Jurkat, Clone E6-1 (cell line): Measurements from ENCODE around the gene WDHD1.
"Not testable (repeated sequence)": the region's sequence is repeated elsewhere in the genome, so short reads cannot be mapped to it uniquely, and the experiment has no call there.

Source experiments
- DNase-seq: peaks from one replicate; pipeline ENCODE4 v3.0.0-alpha.2; 2011; ENCODE audit warnings: low read depth, low spot score
- H3K4me3 ChIP-seq: 2 replicates; pipeline ENCODE4 v1.5.1; 2011; ENCODE audit warnings: mild to moderate bottlenecking, low read length, control low read depth, moderate library complexity

Gene WDHD1

DNA sequence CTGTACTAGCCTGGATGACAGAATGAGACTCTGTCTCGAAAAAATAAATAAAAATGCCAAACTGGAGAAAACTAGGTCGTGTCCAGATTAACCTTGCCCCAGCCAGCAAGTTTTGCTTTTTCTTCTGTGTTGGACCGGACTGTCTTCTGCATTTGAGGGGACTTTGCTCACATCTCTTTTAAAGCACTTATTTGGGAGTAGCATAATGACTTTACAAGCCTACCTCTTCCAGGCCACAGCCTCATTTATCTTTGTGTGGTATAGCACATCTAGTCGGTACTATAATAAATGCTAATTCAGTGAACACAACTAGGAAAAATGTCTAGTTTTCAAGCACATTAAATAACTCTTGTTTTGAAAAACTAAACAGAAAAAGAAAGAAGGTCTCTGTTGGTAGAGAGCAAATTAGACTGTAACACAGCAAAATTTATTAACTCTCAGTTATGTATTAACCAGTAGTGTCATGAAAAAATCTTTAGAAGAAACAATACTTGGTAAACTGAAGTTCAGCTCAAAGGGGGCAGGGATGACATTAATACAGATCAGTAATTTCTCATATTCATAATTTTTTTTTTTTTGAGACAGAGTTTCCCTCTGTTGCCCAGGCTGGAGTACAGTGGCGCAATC lies 52.0 kb downstream of the WDHD1 start:
- DNase-seq: no peak
- no peak overlapping the region for H3K4me3 ChIP-seq

DNA sequence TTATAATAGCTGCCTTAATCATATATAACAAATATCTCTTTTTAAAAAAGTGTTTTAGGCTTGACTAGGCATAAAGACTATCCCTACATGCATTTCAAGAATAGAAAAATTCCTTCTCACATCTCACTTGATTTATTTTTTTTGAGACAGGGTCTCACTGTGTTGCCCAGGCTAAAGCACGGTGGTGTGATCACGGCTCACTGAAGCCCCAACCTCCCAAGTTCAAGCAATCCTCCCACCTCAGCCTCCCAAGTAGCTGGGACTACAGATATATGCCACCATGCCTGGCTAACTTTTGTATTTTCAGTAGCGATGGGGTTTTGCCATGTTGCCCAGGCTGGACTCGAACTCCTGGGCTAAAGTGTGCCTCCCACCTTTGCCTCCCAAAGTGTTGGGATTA lies 59.4 kb downstream of the WDHD1 start:
- DNase-seq: no peak
- H3K4me3 ChIP-seq: no peak overlapping the region

DNA sequence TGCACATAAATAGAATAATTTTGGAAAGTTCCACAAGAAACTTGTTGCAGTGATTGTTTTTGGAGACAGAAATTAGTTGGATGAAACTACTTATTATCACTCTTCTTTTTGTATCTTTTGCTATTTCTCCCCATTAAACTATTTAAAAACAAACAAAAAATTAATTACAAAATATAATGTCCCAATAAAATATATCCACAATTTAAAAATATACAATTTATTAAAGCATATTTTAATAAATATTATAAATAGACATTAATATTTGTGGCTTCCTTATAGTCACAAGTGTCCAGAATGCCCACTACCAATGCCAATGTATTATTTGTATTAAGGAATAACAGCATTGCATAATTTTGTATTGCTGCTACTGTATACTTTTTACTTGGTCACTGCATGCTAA lies 71.8 kb downstream of the WDHD1 start:
- no peak overlapping the region for H3K4me3 ChIP-seq
- no peak for DNase-seq

DNA sequence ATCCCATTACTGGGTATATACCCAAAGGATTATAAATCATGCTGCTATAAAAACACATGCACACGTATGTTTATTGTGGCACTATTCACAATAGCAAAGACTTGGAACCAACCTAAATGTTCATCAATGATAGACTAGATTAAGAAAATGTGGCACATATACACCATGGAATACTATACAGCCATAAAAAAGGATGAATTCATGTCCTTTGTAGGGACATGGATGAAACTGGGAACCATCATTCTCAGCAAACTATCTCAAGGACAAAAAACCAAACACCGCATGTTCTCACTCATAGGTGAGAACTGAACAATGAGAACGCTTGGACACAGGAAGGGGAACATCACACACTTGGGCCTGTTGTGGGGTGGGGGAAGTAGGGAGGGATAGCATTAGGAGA lies 73.3 kb downstream of the WDHD1 start:
- not testable (repeated sequence) for DNase-seq, H3K4me3 ChIP-seq

DNA sequence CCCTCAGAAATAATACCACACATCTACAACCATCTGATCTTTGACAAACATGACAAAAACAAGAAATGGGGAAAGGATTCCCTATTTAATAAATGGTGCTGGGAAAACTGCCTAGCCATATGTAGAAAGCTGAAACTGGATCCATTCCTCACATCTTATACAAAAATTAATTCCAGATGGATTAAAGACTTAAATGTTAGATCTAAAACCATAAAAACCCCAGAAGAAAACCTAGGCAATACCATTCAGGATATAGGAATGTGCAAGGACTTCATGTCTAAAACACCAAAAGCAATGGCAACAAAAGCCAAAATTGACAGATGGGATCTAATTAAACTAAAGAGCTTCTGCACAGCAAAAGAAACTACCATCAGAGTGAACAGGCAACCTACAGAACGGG lies 74.1 kb downstream of the WDHD1 start:
- not testable (repeated sequence) for H3K4me3 ChIP-seq, DNase-seq

DNA sequence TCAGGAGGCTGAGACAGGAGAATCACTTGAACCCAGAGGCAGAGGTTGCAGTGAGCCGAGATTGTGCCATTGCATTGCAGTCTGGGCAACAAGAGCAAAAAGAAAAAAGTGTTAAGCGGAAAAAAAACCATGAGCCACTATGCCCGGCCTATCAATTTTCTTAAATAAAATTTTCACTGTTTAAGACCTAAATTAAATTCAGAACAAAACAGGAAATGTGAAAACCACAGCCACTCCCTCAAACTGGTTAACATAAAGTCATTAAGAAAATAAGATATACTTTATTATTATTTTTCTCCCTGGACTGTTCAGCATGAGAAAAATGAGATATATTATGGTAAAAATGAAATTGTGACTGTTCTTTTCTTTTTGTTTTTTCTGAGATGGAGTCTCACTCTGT lies 79.7 kb downstream of the WDHD1 start:
- H3K4me3 ChIP-seq: no peak overlapping the region
- DNase-seq: no peak

DNA sequence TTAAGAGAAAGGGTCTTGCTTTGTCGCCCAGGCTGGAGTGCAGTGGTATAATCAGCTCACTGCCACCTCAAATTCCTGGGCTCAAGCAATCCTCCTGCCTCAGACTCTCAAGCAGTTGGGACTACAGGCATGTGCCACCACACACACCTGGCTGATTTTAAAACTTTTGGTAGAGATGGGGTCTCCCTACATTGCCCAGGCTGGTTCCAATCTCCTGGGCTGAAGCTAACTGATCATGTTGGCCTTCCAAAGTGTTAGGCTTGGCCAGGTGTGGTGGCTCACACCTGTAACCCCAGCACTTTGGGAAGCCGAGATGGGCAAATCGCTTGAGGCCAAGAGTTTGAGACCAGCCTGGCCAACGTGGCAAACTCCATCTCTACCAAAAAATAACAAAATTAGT lies 80.4 kb downstream of the WDHD1 start:
- no peak for DNase-seq
- no peak overlapping the region for H3K4me3 ChIP-seq

DNA sequence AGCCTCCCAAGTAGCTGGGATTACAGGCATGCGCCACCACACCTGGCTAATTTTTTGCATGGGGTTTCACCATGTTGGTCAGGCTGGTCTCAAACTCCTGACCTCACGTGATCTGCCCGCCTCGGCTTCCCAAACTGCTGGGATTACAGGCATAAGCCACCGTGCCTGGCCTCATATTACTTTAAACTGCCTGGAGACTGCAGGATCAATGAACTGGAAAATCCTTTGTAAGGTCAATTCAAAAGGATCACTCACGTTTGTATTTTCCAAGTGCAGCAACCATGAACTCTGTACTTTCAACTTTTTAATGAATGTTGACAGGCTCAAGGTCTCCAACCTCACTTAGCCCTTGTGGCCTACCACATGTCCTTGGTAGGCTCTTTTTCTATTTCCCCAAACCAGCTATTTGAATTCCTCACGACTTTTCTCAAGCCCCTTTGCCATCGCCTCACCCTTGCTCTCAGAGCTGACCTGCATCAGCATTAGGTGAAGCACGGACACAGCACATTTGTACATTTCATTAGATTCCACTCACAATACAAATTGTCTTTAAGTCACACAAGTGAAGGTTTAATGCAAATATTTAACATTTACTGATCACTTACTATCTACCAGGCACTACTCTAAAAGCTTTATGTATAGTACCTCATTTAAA lies 82.0 kb downstream of the WDHD1 start:
- H3K4me3 ChIP-seq: no peak overlapping the region
- no peak for DNase-seq

DNA sequence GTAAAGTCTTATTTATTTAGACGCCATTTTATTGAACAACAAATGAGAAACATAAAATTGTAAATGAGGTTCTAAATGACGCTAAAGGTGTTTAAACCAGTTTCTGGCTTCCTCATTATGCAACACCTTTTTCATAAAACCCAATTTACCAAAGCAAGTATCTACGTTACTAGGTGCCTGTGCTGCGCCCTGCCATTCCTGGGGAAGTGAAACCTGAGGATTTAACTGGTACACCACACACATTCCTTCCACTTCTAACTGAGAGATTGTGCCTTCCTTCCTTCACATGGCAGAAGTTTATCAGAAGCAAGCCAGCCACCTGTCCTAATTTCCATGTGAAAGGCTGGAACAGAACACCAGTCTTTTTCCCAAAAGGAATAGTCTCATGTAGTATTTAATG lies 84.0 kb downstream of the WDHD1 start:
- DNase-seq: no peak
- H3K4me3 ChIP-seq: no peak overlapping the region

DNA sequence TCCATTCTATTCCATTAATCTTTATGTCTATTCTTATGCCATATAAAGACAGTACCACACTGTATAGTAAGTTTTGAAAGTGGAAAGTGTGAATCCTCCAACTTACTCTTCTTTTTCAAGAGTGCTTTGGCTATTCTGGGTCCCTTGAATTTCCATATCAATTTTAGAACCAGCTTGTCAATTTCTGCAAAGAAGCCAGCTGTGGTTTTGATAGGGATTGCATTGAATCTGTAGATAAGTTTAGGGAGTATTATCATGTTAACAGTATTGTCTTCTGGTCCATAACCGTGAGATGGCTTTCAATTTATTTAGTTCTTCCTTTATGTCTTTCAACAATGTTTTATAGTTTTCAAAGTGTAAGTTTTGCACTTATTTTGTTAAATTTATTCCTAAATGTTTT lies 90.1 kb downstream of the WDHD1 start:
- DNase-seq: no peak
- H3K4me3 ChIP-seq: no peak overlapping the region

DNA sequence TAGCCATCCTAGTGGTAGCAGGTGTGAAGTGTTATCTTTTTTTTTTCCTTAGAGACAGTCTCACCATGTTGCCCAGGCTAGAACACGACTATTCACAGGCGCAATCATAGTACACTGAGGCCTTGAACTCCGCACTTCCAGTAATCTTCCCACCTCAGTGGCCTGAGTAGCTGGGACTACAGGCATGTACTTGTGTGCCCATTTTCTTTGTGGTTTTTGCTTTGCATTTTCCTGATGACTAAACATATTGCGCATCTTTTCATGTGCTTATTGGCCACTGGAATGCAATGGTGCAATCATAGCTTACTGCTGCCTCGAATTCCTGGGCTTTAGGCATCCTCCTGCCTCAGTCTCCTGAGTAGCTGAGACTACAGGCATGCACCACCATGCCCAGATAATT lies 90.9 kb downstream of the WDHD1 start:
- H3K4me3 ChIP-seq: no peak overlapping the region
- no peak for DNase-seq

DNA sequence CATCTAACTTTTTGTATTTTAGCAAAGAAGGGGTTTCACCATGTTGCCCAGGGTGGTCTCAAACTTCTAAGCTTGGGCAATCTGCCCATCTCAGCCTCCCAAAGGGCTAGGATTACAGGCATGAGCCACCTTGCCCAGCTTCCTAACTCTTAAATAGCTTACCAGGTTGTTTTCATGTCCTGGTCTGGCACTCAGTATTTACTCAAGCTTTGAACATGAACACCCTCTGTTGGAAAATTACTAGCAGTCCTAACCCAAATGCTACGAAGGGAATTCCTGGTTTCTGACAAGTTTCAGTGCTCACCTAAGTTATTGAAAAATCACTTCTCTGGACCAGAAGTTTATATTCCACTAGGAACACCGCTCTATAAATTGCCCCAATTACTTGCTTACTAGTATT lies 91.8 kb downstream of the WDHD1 start:
- no peak overlapping the region for H3K4me3 ChIP-seq
- DNase-seq: no peak

DNA sequence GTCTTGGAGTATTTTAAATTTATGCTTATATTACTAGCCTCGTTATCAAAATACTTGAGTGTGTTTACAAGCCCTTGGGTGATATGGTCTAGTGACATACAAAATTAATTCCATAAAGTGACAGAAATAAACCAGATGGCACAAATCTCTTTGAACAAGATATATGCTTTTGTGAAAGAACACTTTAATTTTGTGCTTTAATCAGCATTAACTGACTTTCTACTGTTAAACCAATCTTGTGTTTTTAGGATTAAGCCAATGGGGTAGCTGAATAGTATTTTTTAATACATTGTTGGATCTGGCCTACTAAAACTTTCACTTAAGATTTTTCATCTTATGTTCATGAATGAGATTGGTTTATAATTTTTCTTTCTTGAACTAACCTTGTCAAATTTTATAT lies 93.9 kb downstream of the WDHD1 start:
- no peak for DNase-seq
- no peak overlapping the region for H3K4me3 ChIP-seq

DNA sequence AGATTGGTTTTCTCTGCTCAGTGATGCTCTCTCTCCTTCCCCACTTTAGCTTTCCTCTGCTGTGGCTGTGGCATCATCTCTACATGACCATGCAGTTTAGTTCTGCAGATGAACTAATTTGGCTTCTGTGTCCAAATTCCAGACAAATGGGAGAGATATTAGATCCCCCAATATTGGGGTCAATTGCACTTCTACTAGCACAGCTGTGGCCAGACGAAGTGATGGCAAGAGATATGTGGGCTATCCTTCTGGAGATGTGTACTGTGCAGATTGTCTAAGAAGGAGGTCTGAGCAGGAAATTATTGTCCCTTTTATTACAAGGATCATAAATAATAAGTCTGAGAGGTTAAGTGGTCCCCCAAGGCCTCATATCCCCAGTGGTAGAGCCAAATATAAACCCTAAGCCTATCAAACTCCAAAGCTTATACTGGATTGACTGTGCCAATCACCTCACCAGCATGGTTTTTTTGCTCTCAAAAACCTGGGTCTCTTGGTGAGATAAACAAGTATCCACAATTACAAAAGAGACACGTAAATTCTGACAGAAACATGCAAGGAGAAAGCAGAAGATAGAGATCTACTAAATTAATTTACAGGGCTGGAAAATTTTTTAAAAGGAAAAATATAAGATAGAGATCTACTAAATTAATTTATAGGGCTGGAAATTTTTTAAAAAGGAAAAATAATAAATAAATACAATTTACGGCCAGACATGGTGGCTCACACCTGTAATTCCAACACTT lies 95.1 kb downstream of the WDHD1 start:
- H3K4me3 ChIP-seq: no peak overlapping the region
- DNase-seq: no peak

DNA sequence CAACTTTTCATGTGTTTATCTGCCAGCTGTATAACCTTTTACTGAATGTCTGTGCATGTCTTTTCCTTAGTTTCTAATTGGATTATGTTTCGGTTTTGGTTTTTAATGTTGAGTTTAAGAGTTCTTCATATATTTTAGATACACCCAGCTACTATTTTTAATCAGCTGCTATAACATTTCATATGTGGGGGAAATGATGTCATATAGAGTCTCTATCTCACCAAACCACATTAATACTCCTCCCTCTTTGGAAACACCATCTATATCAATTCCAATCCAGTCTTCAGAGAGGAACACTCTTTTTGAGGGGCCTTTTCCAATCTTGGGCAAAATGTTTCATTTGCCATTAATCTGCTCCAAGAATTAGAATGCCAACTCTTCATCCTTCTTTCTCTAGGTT lies 95.8 kb downstream of the WDHD1 start:
- DNase-seq: no peak
- H3K4me3 ChIP-seq: no peak overlapping the region

DNA sequence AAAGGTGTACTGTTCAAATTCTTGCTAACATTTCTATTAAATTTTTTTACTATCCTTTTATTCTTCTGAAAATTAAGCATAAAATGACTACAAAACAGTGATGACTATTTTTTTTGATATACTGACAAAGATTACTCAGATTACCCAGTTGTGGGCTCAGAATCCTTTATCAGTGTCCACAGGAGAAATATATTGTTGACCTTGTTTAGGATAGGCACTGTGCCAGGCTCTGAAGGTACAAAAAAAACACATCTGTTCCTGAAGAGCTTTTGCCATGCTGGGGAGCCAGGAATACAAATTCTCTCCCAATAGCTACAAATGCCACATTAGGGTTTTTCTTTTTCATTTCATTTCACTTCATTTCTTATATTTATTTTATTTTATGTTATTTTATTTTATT lies 97.3 kb downstream of the WDHD1 start:
- DNase-seq: no peak
- no peak overlapping the region for H3K4me3 ChIP-seq

DNA sequence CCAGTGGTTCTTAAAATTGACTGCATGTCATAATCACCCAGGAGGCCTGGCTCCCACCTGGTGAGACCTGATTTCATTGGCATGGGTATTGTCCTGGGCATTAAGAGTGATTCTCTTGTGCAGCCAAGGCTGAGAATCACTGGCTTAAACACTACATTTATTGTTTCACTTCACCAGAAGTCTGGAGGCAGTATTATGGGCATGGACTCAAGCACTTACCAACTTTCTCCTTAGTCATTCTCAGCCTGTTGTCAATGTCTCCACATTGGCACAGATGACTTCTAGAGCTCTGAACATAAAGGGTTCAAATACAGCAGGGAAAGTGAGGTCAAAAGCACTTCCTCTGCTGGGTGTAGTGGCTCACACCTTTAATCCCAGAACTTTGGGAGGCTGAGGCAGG lies 98.7 kb downstream of the WDHD1 start:
- H3K4me3 ChIP-seq: no peak overlapping the region
- DNase-seq: no peak

DNA sequence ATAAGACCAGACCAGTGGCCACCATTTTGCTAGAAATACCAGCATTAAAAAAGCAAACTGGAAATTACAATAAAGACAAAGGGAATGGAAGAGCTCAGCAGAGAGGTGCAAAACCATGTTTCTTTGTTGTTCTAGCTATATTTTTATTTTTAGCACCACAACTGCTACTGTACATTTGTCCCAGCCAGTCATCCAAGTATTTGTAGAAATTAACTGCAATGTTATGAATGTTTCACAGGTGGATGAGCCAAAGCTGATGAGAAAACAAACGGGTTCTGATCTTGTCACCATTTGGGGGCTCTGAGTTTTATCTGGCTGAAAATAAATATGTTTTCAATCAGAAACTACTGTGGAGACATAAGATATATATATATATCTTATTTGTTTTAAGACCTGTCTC lies 99.3 kb downstream of the WDHD1 start:
- DNase-seq: no peak
- H3K4me3 ChIP-seq: no peak overlapping the region

DNA sequence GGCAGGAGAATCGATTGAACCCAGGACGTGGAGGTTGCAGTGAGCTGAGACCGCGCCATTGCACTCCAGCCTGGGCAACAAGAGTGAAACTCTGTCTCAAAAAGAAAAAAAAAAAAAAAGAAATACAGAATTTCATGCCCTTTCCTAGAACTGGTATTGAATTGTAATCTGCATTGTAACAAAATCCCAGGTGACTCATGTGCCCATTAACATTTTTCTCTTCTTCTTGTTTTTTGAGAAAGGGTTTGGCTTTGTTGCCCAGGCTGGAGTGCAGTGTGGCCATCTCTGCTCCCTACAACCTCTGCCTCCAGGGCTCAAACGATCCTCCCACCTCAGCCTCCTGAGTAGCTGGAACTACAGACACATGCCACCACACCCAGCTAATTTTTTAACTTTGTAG lies 100.3 kb downstream of the WDHD1 start:
- not testable (repeated sequence) for H3K4me3 ChIP-seq, DNase-seq

DNA sequence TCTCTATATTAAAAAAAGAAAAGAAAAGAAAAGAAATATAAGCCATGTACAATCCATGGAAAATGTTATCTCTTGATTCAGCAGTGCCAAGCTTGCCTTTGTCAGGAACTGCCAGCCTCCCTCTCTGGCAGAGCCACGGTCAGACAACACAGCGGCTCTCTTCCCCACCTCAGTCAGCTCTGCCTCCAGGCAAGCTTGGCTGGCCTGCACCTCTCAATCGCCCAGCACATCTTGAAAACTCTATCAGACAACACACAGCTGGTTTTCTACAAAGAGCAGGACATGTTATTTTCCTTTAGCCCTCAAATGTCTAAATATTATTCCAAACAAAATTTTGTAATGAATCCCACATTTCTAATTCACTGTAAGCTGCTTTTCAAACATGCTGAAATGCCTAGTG lies 104.3 kb downstream of the WDHD1 start:
- no peak overlapping the region for H3K4me3 ChIP-seq
- no peak for DNase-seq

DNA sequence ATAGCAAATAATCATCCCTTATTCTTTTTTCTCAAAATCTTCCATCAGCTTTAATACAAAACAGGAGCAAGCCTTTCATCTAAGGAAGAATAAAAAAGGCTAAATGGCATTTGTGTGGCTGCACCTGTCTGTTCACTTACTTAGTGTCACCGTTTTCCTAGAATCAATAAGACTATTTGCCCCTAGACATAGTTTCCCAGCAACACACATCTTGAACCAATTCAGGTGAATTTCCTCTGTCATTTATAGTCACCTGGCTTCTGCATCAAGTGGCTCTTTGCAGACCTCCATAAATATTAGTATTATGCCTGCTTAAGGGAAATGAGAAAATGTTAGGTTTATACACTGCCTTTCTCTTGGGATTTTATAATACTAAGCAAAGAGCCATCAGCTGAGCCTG lies 106.8 kb downstream of the WDHD1 start:
- H3K4me3 ChIP-seq: no peak overlapping the region
- no peak for DNase-seq
